ENCODE measurements around the gene ARHGAP9. TPM values are rescaled to one million over a fixed set of nuclear protein-coding genes. Genes with fewer than 3 reads are reported as not detected.
A peak's percentile ranks its signal among the peaks of the same experiment; 100 is the strongest.
"Not testable (repeated sequence)": the region's sequence is repeated elsewhere in the genome, so short reads cannot be mapped to it uniquely, and the experiment has no call there.

ARHGAP9 gene
- total RNA-seq, 1 experiment from 2014 or later: not detected

- in situ Hi-C loops (cut with HindIII; ENCODE audit: low pct_unique_long_range_greater_than_20kb, low sequenced_read_pairs): no loop called here
- DNase-seq (ENCODE audit: low read depth): no peak
Measured at GRCh38 chr12:57454213-57454565, 25.5 kb downstream of the ARHGAP9 start.

DNA sequence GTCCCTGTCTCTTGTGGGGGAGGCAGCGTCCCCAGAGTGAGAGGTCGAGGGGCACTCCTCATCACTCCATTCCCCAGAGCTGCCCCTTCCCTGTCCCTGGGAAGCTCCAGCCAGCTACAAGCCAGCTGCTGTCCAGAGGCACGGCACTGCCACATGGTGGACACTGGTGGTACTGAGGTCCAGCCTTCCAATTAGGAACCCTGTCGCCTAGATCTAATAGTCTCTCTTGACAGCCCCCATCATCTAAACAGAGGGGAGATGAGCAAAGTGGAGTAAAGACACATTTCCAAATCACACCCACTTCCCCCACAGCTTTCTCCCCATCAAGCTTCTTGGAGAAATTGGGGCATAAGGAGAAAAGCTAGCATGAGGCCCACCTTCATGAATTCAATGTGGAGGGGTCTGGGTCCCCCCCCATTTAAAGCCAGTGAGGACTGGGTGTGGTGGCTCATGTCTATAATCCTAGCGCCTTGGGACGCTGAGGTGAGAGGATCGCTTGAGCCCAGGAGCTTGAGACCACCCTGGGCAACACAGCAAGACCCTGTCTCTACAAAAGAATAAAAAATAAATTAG, 26.6 kb downstream of the ARHGAP9 start:
- in situ Hi-C loops (cut with HindIII; ENCODE audit: low pct_unique_long_range_greater_than_20kb, low sequenced_read_pairs): no loop called here
- DNase-seq (ENCODE audit: low read depth): peak; percentile 52

- in situ Hi-C loops (cut with HindIII; ENCODE audit: low pct_unique_long_range_greater_than_20kb, low sequenced_read_pairs): no loop called here
- no peak for DNase-seq (ENCODE audit: low read depth)
Measured at GRCh38 chr12:57452181-57452936, 27.3 kb downstream of the ARHGAP9 start.

- DNase-seq (ENCODE audit: low read depth): no peak
- in situ Hi-C loops (cut with HindIII; ENCODE audit: low pct_unique_long_range_greater_than_20kb, low sequenced_read_pairs): no loop called here
Measured at GRCh38 chr12:57451233-57451778, 28.4 kb downstream of the ARHGAP9 start.

GRCh38 chr12:57450057-57450456, 29.6 kb downstream of the ARHGAP9 start:
- DNase-seq (ENCODE audit: low read depth): no peak
- in situ Hi-C loops (cut with HindIII; ENCODE audit: low pct_unique_long_range_greater_than_20kb, low sequenced_read_pairs): no loop called here

GRCh38 chr12:57449375-57449774, 30.3 kb downstream of the ARHGAP9 start:
- DNase-seq (ENCODE audit: low read depth): no peak
- in situ Hi-C loops (cut with HindIII; ENCODE audit: low pct_unique_long_range_greater_than_20kb, low sequenced_read_pairs): no loop called here

GRCh38 chr12:57448669-57449068, 31.0 kb downstream of the ARHGAP9 start:
- in situ Hi-C loops (cut with HindIII; ENCODE audit: low pct_unique_long_range_greater_than_20kb, low sequenced_read_pairs): no loop called here
- no peak for DNase-seq (ENCODE audit: low read depth)

DNA sequence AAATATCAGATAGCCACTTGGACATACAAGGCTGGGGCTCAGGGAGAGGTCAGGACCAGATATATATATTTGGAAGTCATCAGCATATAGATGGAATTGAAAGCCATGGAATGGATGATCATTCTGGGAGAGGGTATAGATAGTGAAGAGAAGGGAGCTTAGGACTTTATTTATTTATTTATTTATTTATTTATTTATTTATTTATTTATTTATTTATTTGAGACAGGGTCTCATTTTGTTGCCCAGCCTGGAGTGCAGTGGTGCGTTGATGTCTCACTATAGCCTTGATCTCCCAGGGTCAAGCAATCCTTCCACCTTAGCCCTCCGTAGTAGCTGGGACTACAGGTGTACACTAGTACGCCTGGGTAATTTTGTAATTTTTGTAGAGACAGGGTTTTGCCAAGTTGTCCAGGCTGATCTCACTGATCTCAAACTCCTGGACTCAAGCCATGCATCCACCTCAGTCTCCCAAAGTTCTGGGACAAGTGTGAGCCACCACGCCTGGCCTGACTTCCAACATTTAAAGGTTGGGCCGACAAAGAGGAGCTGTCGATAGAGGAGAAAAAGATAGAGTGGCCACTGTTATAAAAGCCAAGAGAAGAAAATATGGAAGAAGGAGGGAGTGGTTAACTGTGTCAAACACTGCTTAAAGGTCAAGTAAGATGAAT, 33.2 kb downstream of the ARHGAP9 start:
- in situ Hi-C loops (cut with HindIII; ENCODE audit: low pct_unique_long_range_greater_than_20kb, low sequenced_read_pairs): no loop called here
- no peak for DNase-seq (ENCODE audit: low read depth)

- in situ Hi-C loops (cut with HindIII; ENCODE audit: low pct_unique_long_range_greater_than_20kb, low sequenced_read_pairs): no loop called here
- DNase-seq (ENCODE audit: low read depth): no peak
Measured at GRCh38 chr12:57444744-57445143, 34.9 kb downstream of the ARHGAP9 start.

- DNase-seq (ENCODE audit: low read depth); in situ Hi-C loops (cut with HindIII; ENCODE audit: low pct_unique_long_range_greater_than_20kb, low sequenced_read_pairs): not testable (repeated sequence)
Measured at GRCh38 chr12:57444337-57444736, 35.3 kb downstream of the ARHGAP9 start.

- in situ Hi-C loops (cut with HindIII; ENCODE audit: low pct_unique_long_range_greater_than_20kb, low sequenced_read_pairs): no loop called here
- DNase-seq (ENCODE audit: low read depth): no peak
Measured at GRCh38 chr12:57441846-57442427, 37.7 kb downstream of the ARHGAP9 start.

DNA sequence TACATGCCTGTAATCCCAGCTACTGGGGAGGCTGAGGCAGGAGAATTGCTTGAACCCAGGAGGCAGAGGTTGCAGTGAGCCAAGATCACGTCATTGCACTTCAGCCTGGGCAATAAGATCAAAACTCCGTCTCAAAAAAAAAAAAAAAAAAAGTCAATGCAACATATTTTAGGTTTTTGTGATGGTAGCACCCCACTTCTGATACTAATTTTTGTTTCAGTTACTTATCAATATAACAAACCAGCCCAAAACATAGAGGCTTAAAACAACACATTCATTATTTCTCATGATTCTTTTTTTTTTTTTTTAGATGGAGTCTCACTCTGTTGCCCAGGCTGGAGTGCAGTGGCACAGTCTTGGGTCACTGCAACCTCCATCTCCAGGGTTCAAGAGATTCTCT, 38.3 kb downstream of the ARHGAP9 start:
- in situ Hi-C loops (cut with HindIII; ENCODE audit: low pct_unique_long_range_greater_than_20kb, low sequenced_read_pairs); DNase-seq (ENCODE audit: low read depth): not testable (repeated sequence)

DNA sequence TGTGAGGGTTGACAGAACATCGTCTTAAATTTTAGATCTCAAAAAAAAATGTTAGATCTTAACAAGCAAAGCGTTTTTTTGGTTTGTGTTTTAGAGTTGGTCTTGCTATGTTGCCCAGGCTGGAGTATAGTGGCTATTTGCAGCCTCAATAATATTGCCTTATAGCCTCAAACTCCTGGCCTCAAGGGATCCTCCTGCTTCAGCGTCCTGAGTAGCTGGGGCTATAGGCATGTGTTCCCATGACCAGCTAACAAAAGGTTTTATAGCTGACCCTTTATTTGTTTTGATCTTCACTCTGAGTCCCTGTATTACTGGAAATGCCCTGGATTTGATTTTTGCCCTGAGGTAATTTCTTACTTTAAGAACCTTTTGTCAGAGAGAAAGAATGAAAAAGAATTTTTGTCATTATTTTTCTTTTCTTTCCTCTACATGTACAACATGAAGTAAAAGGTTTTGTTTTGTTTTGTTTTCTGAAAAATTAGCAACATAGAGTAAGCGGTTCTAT, 39.9 kb downstream of the ARHGAP9 start:
- in situ Hi-C loops (cut with HindIII; ENCODE audit: low pct_unique_long_range_greater_than_20kb, low sequenced_read_pairs): no loop called here
- DNase-seq (ENCODE audit: low read depth): no peak

DNA sequence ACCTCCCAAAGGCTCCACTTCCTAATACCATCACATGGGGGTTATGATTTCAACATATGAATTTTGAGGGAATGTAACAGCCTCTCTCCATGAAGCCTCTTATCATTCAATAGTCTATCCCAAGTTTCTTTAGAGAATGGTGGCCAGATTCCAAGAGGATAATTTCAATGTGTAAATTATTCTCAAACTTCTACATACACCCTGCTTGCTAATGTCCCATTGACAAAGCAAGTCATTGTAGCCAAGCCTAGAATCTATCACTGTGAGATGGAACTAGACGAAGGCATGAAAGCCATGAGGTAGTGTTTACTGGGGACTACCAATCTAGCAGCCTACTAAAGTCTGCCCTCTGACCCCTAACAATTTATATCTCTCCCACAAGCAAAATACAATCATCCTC, 41.3 kb downstream of the ARHGAP9 start:
- DNase-seq (ENCODE audit: low read depth): no peak
- in situ Hi-C loops (cut with HindIII; ENCODE audit: low pct_unique_long_range_greater_than_20kb, low sequenced_read_pairs): no loop called here

DNA sequence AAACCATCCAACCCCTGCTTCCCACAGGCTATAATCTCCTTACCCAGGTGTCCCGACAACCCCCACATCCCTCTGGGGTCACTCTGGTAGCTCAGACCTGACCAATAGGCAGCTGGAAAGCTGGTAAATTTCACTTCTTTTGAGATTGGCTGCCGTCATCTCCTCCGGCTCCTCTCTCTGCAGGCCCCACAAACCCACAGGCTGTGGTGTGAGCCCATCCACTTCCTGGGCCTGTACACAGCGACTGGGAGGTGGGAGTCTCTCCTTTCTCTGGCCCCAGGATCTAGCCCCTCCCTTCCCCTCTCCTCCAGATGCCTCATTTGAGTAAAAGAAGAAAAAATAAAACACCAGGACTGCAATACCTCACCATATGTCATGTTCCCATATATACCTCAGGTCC, 44.4 kb downstream of the ARHGAP9 start:
- in situ Hi-C loops (cut with HindIII; ENCODE audit: low pct_unique_long_range_greater_than_20kb, low sequenced_read_pairs): no loop called here
- no peak for DNase-seq (ENCODE audit: low read depth)

DNA sequence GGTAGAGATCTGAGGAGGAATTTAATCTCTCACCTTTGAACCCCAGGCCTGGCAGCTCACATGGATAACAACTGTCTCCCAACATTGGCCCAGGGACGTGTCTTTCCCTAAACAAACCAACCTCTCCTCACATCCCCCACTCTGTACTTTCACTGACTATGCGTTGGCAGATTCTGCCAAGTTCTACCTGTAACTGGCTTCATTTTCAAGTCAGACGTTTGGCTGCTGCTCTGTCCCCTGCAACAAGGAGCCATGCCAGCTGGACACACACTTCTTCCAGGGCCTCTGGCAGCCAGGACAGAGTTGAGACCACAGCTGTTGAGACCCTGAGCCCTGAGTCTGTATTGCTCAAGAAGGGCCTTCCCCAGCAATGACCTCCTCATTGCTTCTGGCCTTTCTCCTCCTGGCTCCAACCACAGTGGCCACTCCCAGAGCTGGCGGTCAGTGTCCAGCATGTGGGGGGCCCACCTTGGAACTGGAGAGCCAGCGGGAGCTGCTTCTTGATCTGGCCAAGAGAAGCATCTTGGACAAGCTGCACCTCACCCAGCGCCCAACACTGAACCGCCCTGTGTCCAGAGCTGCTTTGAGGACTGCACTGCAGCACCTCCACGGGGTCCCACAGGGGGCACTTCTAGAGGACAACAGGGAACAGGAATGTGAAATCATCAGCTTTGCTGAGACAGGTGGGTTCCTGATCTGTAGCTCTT, 45.0 kb downstream of the ARHGAP9 start, which contains the start of gene INHBC:
INHBC (plus strand) TSS at position 268 of the 707 bp plus-strand sequence; CDS start at position 371, 103 bp downstream.
- in situ Hi-C loops (cut with HindIII; ENCODE audit: low pct_unique_long_range_greater_than_20kb, low sequenced_read_pairs): no loop called here
- no peak for DNase-seq (ENCODE audit: low read depth)

DNA sequence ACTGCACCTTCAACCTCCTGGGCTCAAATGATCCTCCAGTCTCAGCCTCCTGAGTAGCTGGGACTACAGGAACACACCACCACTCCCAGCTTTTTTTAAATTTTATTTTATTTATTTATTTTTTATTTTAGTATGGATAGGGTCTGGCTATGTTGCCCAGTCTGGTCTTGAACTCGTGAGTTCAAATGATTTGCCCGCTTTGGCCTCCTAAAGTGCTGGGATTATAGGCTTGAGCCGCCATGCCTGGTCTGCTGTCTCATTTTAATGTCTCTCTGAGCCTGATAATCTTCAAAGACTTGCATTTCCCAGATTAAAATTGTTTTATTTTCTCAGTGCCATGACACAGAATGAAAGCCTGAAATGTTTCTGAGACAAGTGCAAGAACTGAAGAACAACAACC, 46.3 kb downstream of the ARHGAP9 start:
- no peak for DNase-seq (ENCODE audit: low read depth)
- in situ Hi-C loops (cut with HindIII; ENCODE audit: low pct_unique_long_range_greater_than_20kb, low sequenced_read_pairs): no loop called here

DNA sequence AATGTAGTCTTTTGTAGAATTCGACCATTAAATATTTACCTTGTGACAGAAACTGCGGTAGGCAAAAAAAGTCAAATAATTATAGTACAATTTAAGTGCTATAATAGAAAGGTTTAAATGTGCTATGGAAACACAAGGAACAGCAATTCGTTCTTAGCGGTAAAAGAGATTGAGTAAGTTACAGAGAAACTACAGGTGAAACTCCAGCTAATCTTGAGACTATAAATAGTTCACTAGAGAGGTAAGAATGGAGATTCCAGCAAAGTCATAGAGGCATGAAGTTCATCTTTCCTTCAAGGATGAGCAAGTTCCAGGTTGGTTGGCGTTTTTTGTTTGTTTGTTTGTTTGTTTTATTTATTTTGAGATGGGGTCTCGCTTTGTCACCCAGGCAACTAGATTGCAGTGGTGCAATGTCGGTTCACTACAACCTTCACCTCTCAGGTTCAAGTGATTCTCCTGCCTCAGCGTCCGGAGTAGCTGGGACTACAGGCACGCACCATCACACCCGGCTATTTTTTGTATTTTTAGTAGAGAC, 47.9 kb downstream of the ARHGAP9 start:
- in situ Hi-C loops (cut with HindIII; ENCODE audit: low pct_unique_long_range_greater_than_20kb, low sequenced_read_pairs): no loop called here
- DNase-seq (ENCODE audit: low read depth): no peak

Data from Caki2 (cell line).